MM.1S (cell line): ENCODE data around the gene PDE11A.

Experiments
- DNase-seq: peaks from one replicate; pipeline ENCODE4 v3.0.0-alpha.2; 2015
- H2AFZ ChIP-seq: fragments of 300-600 bp; sonication (generic); 2 replicates; pipeline ENCODE4 v1.6.0; 2016; ENCODE audit warnings: antibody characterized with exemption, low read length
- H3F3A ChIP-seq: fragments of 300-600 bp; sonication (generic); 2 replicates; pipeline ENCODE4 v1.6.1; 2016; ENCODE audit warnings: mild to moderate bottlenecking, antibody characterized with exemption, low read length, moderate library complexity, mixed read lengths; ENCODE audit not compliant: insufficient read depth
- H3K27ac ChIP-seq: fragments of 300-600 bp; sonication (generic); 2 replicates; pipeline ENCODE4 v1.5.1; 2016; ENCODE audit warnings: mild to moderate bottlenecking, low read length
- H3K27me3 ChIP-seq: fragments of 300-600 bp; sonication (generic); replicated peaks from 2 replicates; pipeline ENCODE4 v1.6.0; 2016; ENCODE audit warnings: low read length; ENCODE audit not compliant: insufficient read depth
- H3K36me3 ChIP-seq: fragments of 300-600 bp; sonication (generic); replicated peaks from 2 replicates; pipeline ENCODE4 v1.6.1; 2016; ENCODE audit warnings: mild to moderate bottlenecking, low read length, mixed read lengths; ENCODE audit not compliant: insufficient read depth
- H3K4me1 ChIP-seq: fragments of 300-600 bp; sonication (generic); 2 replicates; pipeline ENCODE4 v1.6.1; 2016; ENCODE audit warnings: low read length, mixed read lengths
- H3K4me2 ChIP-seq: fragments of 300-600 bp; sonication (generic); 2 replicates; pipeline ENCODE4 v1.6.0; 2016; ENCODE audit warnings: low read depth, low read length
- H3K4me3 ChIP-seq: fragments of 300-600 bp; sonication (generic); 2 replicates; pipeline ENCODE4 v1.5.1; 2016; ENCODE audit warnings: low read length, mixed read lengths
- H3K79me2 ChIP-seq: fragments of 300-600 bp; sonication (generic); 2 replicates; pipeline ENCODE4 v1.6.1; 2016; ENCODE audit warnings: mixed run types, low read length, mixed read lengths
- H3K9ac ChIP-seq: fragments of 300-600 bp; sonication (generic); 2 replicates; pipeline ENCODE4 v1.6.1; 2016; ENCODE audit warnings: low read length, mixed read lengths
- H3K9me2 ChIP-seq: fragments of 300-600 bp; sonication (generic); replicated peaks from 2 replicates; pipeline ENCODE4 v1.6.1; 2016; ENCODE audit warnings: mild to moderate bottlenecking, low read length, mixed read lengths; ENCODE audit not compliant: insufficient read depth
- H3K9me3 ChIP-seq: fragments of 300-600 bp; sonication (generic); replicated peaks from 2 replicates; pipeline ENCODE4 v1.6.1; 2016; ENCODE audit warnings: mild to moderate bottlenecking, low read length, mixed read lengths; ENCODE audit not compliant: insufficient read depth
- H4K20me1 ChIP-seq: fragments of 300-600 bp; sonication (generic); 2 replicates; pipeline ENCODE4 v1.6.1; 2016; ENCODE audit warnings: mild to moderate bottlenecking, low read length, moderate library complexity, mixed read lengths; ENCODE audit not compliant: insufficient read depth
- CTCF ChIP-seq: fragments of 300-600 bp; sonication (generic); IDR thresholded peaks from 2 replicates; pipeline ENCODE4 v1.5.1; 2016; ENCODE audit warnings: antibody characterized with exemption, low read length, mixed read lengths
- EZH2 ChIP-seq: fragments of 300-600 bp; sonication (generic); optimal IDR thresholded peaks from 2 replicates; pipeline ENCODE3; 2017; ENCODE audit warnings: low read depth, mild to moderate bottlenecking, antibody characterized with exemption, low read length, mixed read lengths
- EZH2phosphoT487 ChIP-seq: fragments of 300-600 bp; sonication (generic); IDR thresholded peaks from 2 replicates; pipeline ENCODE4 v1.6.1; 2018; ENCODE audit warnings: antibody characterized with exemption, low read length

Gene PDE11A

GRCh38 chr2:177868806-177869205, 203.8 kb downstream of the PDE11A start:
- no peak overlapping the region for H3K4me3 ChIP-seq

GRCh38 chr2:177857538-177857937, 215.0 kb downstream of the PDE11A start:
- Histone ChIP-seq H3K4me2 (no peak overlapping the region), H3K9me3 (no peaks in the 10 kb centered on the region), H3K36me3 (no peaks in the 10 kb centered on the region), H4K20me1 (no peaks in the 10 kb centered on the region), H3K27me3 (no peaks in the 10 kb centered on the region), H3K4me1 (no peaks in the 10 kb centered on the region), H3K27ac (no peak overlapping the region), H3K79me2 (no peaks in the 10 kb centered on the region), H3K9me2 (no peaks in the 10 kb centered on the region), H3F3A (no peaks in the 10 kb centered on the region), H3K4me3 (no peak overlapping the region), H2AFZ (no peak overlapping the region), H3K9ac (no peak overlapping the region)
- no peak for DNase-seq
- TF ChIP-seq EZH2 (no peak), CTCF (no peak)

More at GRCh38 chr2:177868806-177869205, 203.8 kb downstream of the PDE11A start:
- Histone ChIP-seq H3K79me2 (no peaks in the 10 kb centered on the region), H3K27me3 (no peaks in the 10 kb centered on the region), H4K20me1 (no peaks in the 10 kb centered on the region), H3K4me2 (no peak overlapping the region), H3K36me3 (no peaks in the 10 kb centered on the region), H2AFZ (no peak overlapping the region), H3K4me1 (no peaks in the 10 kb centered on the region), H3K9me2 (no peaks in the 10 kb centered on the region), H3K27ac (no peak overlapping the region), H3K9ac (no peak overlapping the region), H3F3A (no peaks in the 10 kb centered on the region), H3K9me3 (no peaks in the 10 kb centered on the region)
- TF ChIP-seq EZH2 (no peak), EZH2phosphoT487 (no peak), CTCF (no peak)
- no peak for DNase-seq

GRCh38 chr2:177852389-177852788, 220.2 kb downstream of the PDE11A start:
- DNase-seq = no peak
- TF ChIP-seq EZH2 (no peak), EZH2phosphoT487 (no peak), CTCF (no peak)
- Histone ChIP-seq H4K20me1 (no peaks in the 10 kb centered on the region), H3F3A (no peaks in the 10 kb centered on the region), H3K4me2 (no peak overlapping the region), H3K36me3 (no peaks in the 10 kb centered on the region), H3K27me3 (no peaks in the 10 kb centered on the region), H3K79me2 (no peaks in the 10 kb centered on the region), H3K27ac (no peak overlapping the region), H3K4me1 (no peaks in the 10 kb centered on the region), H3K4me3 (no peak overlapping the region), H2AFZ (no peak overlapping the region), H3K9me3 (no peaks in the 10 kb centered on the region), H3K9ac (no peak overlapping the region), H3K9me2 (no peaks in the 10 kb centered on the region)
